Sciatic nerve (tissue), 2 donors: ENCODE results near the gene NOX1. TPM values are rescaled to one million over a fixed set of nuclear protein-coding genes. Genes with fewer than 3 reads are reported as not detected.

Source experiments
- ATAC-seq: fragments of 200-7000 bp; cut with Tn5 transposase; one replicate; pipeline ENCODE4 v1.9.1; 2020; ENCODE audit warnings: mild to moderate bottlenecking, moderate library complexity
- DNase-seq: peaks from one replicate; pipeline ENCODE4 v3.0.0-alpha.2; 2020; ENCODE audit warnings: low spot score
- intact Hi-C: fragments of 100-400 bp; cut with DNase I; formaldehyde crosslinking; loops from one replicate; pipeline ENCODE4 v1.14.2; 2022
- total RNA-seq: library from RNA; stranded (reverse); fragmentation: NEBNext Ultra II Directional; extraction: Animal tissue kit (Norgen Biotek cat#: 25700); gene quantifications from one replicate; pipeline ENCODE4 v1.2.1, GENCODE V29; 2021
- donor health status: DM: no; HTN: no; CAD: no.
- donor health status: DM: no; HTN: no; CAD: no.

The NOX1 gene
- not detected for total RNA-seq

GRCh38 chrX:100874325-100874724 lies at the start of gene NOX1:
TSS of gene NOX1 (minus strand) at chrX:100874359. CDS start at chrX:100874139, 220 bp downstream.
- no peak for DNase-seq
- no peak for ATAC-seq
- intact Hi-C loops, result no loop called here

- no peak for DNase-seq
- no peak for ATAC-seq
- intact Hi-C loops, result no loop called here
Measured at GRCh38 chrX:100915562-100915961, 41.4 kb upstream of the NOX1 start.

- intact Hi-C loops, result no loop called here
- DNase-seq (no peak), ATAC-seq (no peak)
Measured at GRCh38 chrX:100913111-100913510, 39.0 kb upstream of the NOX1 start.

GRCh38 chrX:100911731-100912130 lies 37.6 kb upstream of the NOX1 start:
- intact Hi-C loops, result no loop called here
- no peak for DNase-seq
- no peak for ATAC-seq

GRCh38 chrX:100905620-100906019 lies 31.5 kb upstream of the NOX1 start:
- intact Hi-C loops, result no loop called here
- no peak for ATAC-seq
- DNase-seq, result no peak

GRCh38 chrX:100904433-100904832 lies 30.3 kb upstream of the NOX1 start:
- intact Hi-C loops, result no loop called here
- no peak for DNase-seq
- ATAC-seq, result no peak

- intact Hi-C loops, result no loop called here
- DNase-seq, result no peak
- no peak for ATAC-seq
Measured at GRCh38 chrX:100895365-100896075, 21.4 kb upstream of the NOX1 start.

- intact Hi-C loops, result no loop called here
- ATAC-seq, result no peak
- no peak for DNase-seq
Measured at GRCh38 chrX:100883654-100884053, 9.5 kb upstream of the NOX1 start.

- intact Hi-C loops, result no loop called here
- ATAC-seq, result no peak
- DNase-seq, result no peak
Measured at GRCh38 chrX:100880368-100880767, 6.2 kb upstream of the NOX1 start.

- intact Hi-C loops, result no loop called here
- DNase-seq (no peak), ATAC-seq (no peak)
Measured at GRCh38 chrX:100871594-100872560, 2.3 kb downstream of the NOX1 start.

- DNase-seq (no peak), ATAC-seq (no peak)
- intact Hi-C loops, result no loop called here
Measured at GRCh38 chrX:100870527-100870926, 3.6 kb downstream of the NOX1 start.

- intact Hi-C loops, result no loop called here
- DNase-seq, result no peak
- ATAC-seq, result no peak
Measured at GRCh38 chrX:100868273-100868672, 5.9 kb downstream of the NOX1 start.

- DNase-seq (no peak), ATAC-seq (no peak)
- intact Hi-C loops, result no loop called here
Measured at GRCh38 chrX:100864657-100865391, 9.3 kb downstream of the NOX1 start.

GRCh38 chrX:100863326-100863864 lies 10.8 kb downstream of the NOX1 start:
- intact Hi-C loops, result no loop called here
- no peak for ATAC-seq
- DNase-seq, result no peak

GRCh38 chrX:100852810-100853209 lies 21.3 kb downstream of the NOX1 start:
- ATAC-seq (no peak), DNase-seq (no peak)
- intact Hi-C loops, result no loop called here

GRCh38 chrX:100850317-100850716 lies 23.8 kb downstream of the NOX1 start:
- intact Hi-C loops, result no loop called here
- no peak for ATAC-seq
- DNase-seq, result no peak

- ATAC-seq (no peak), DNase-seq (no peak)
Measured at GRCh38 chrX:100831219-100831946, 42.8 kb downstream of the NOX1 start.

GRCh38 chrX:100830547-100830946 lies 43.6 kb downstream of the NOX1 start:
- ATAC-seq, result no peak
- intact Hi-C loops, result no loop called here

More at GRCh38 chrX:100831219-100831946, 42.8 kb downstream of the NOX1 start:
- intact Hi-C loops, result no loop called here

GRCh38 chrX:100830143-100830542 lies 44.0 kb downstream of the NOX1 start:
- no peak for ATAC-seq
- no peak for DNase-seq
- intact Hi-C loops, result no loop called here

More at GRCh38 chrX:100830547-100830946, 43.6 kb downstream of the NOX1 start:
- no peak for DNase-seq
